HCT116 (cell line): Measurements from ENCODE around the gene AMOTL2. TPM values are rescaled to one million over a fixed set of nuclear protein-coding genes. Genes with fewer than 3 reads are reported as not detected.

ENCODE experiments used
- ATAC-seq: fragments of 200-7000 bp; cut with Tn5 transposase; 2 replicates; pipeline ENCODE4 v1.9.1; 2020; ENCODE audit warnings: mild to moderate bottlenecking, moderate library complexity
- BruUV-seq: library from RNA; stranded (reverse); fragments of 400-500 nt; replicated peaks from 2 replicates; lab custom pipeline; 2021; lab: Mats Ljungman, UMichigan
- CTCF ChIA-PET: fragments of 300-600 bp; sonication (Branson Sonifier 250); formaldehyde crosslinking; loops from one replicate; lab custom pipeline; 2021; ENCODE audit warnings: antibody characterized with exemption; lab: Charles Lee
- POLR2A ChIA-PET: fragments of 300-600, 350-600 bp; sonication (Branson Sonifier 250); formaldehyde crosslinking; loops from one replicate; lab custom pipeline; 2021; ENCODE audit warnings: antibody characterized with exemption; lab: Charles Lee
- RAD21 ChIA-PET, 2 experiments: fragments of 300-600 bp; sonication (Branson Sonifier 250); formaldehyde crosslinking; loops; one replicate each; lab custom pipeline; 2023; ENCODE audit warnings: low total read pairs in 2 of 2; ENCODE audit not compliant: uncharacterized antibody in 2 of 2, unreplicated experiment in 2 of 2, low non-redundant PET in 1 of 2; lab: Charles Lee
- DNase-seq: peaks from one replicate; pipeline ENCODE4 v3.0.0-alpha.2; 2010; ENCODE audit warnings: low read depth, low spot score
- H2AFZ ChIP-seq: fragments of 200-600 bp; shearing (Covaris generic), sonication (generic); 2 replicates; pipeline ENCODE4 v1.6.1; 2017; ENCODE audit warnings: low read depth, mixed run types, mixed read lengths, antibody characterized with exemption, low read length; ENCODE audit not compliant: poor library complexity, severe bottlenecking
- H3K27ac ChIP-seq: 2 replicates; pipeline ENCODE4 v1.5.1; 2012; ENCODE audit warnings: low read depth, low read length
- H3K27me3 ChIP-seq: fragments of 200-600 bp; sonication (generic); 2 replicates; pipeline ENCODE4 v1.6.1; 2016; ENCODE audit warnings: mixed run types, low read length, mixed read lengths; ENCODE audit not compliant: insufficient read depth
- H3K36me3 ChIP-seq, 2 experiments: fragments of 200-500 bp in 1 of 2; fragments of 200-600 bp in 1 of 2; sonication (Bioruptor generic) in 1 of 2; sonication (generic) in 1 of 2; 2 replicates each; pipeline versions ENCODE4 v1.5.1 to v1.6.1; 2014 to 2016; ENCODE audit warnings: low read length in 2 of 2, inconsistent platforms in 1 of 2, mixed read lengths in 1 of 2, mixed run types in 1 of 2; ENCODE audit not compliant: insufficient read depth in 2 of 2, control insufficient read depth in 1 of 2
- H3K4me1 ChIP-seq, 2 experiments: fragments of 200-600 bp in 1 of 2; sonication (generic) in 1 of 2; 2 replicates each; pipeline versions ENCODE4 v1.5.1 to v1.6.1; 2012 to 2017; ENCODE audit warnings: low read length in 2 of 2, inconsistent platforms in 1 of 2, mild to moderate bottlenecking in 1 of 2, mixed read lengths in 1 of 2, mixed run types in 1 of 2, moderate library complexity in 1 of 2; ENCODE audit not compliant: insufficient read depth in 2 of 2, control insufficient read depth in 1 of 2
- H3K4me2 ChIP-seq: fragments of 200-600 bp; sonication (generic); 2 replicates; pipeline ENCODE4 v1.6.1; 2017; ENCODE audit warnings: mixed run types, low read length, mixed read lengths
- H3K4me3 ChIP-seq, 2 experiments: fragments of 200-600 bp in 1 of 2; sonication (generic) in 1 of 2; replicated peaks in 1 of 2; 2 replicates each; pipeline ENCODE4 v1.5.1; 2011 to 2016; ENCODE audit warnings: low read length in 2 of 2, control low read depth in 1 of 2, low read depth in 1 of 2, mild to moderate bottlenecking in 1 of 2, mixed read lengths in 1 of 2, mixed run types in 1 of 2
- H3K79me2 ChIP-seq: fragments of 200-600 bp; sonication (generic); 2 replicates; pipeline ENCODE4 v1.6.1; 2017; ENCODE audit warnings: mild to moderate bottlenecking, mixed run types, low read length, moderate library complexity, mixed read lengths; ENCODE audit not compliant: insufficient read depth
- H3K9ac ChIP-seq: fragments of 200-600 bp; sonication (generic); 2 replicates; pipeline ENCODE4 v1.6.1; 2016; ENCODE audit warnings: low read length, mixed read lengths
- H3K9me2 ChIP-seq: fragments of 200-600 bp; sonication (generic), shearing (Covaris generic); 2 replicates; pipeline ENCODE4 v1.6.1; 2017; ENCODE audit warnings: mixed run types, mild to moderate bottlenecking, moderate library complexity; ENCODE audit not compliant: insufficient read depth
- H3K9me3 ChIP-seq, 2 experiments: fragments of 200-500 bp in 1 of 2; fragments of 200-600 bp in 1 of 2; sonication (Bioruptor generic) in 1 of 2; sonication (generic) in 1 of 2; 2 replicates each; pipeline ENCODE4 v1.6.1; 2014 to 2017; ENCODE audit warnings: low read length in 2 of 2, mixed read lengths in 2 of 2, inconsistent platforms in 1 of 2, low read depth in 1 of 2, mild to moderate bottlenecking in 1 of 2, mixed run types in 1 of 2, moderate library complexity in 1 of 2; ENCODE audit not compliant: control insufficient read depth in 1 of 2, insufficient read depth in 1 of 2
- H4K20me1 ChIP-seq: fragments of 200-600 bp; sonication (generic), shearing (Covaris generic); 2 replicates; pipeline ENCODE4 v1.6.1; 2017; ENCODE audit warnings: mixed run types, mild to moderate bottlenecking, moderate library complexity; ENCODE audit not compliant: insufficient read depth
- CEBPB ChIP-seq: IDR thresholded peaks from 2 replicates; pipeline ENCODE4 v1.6.1; 2012; ENCODE audit warnings: low read depth
- ELF1 ChIP-seq: IDR thresholded peaks from 2 replicates; pipeline ENCODE4 v1.6.1; 2012; ENCODE audit warnings: low read depth, borderline replicate concordance
- EZH2phosphoT487 ChIP-seq: fragments of 200-600 bp; IDR thresholded peaks from 2 replicates; pipeline ENCODE4 v1.6.1; 2018; ENCODE audit warnings: antibody characterized with exemption, borderline replicate concordance
- FOSL1 ChIP-seq: IDR thresholded peaks from 2 replicates; pipeline ENCODE4 v1.6.1; 2012; ENCODE audit warnings: low read depth
- JUND ChIP-seq: IDR thresholded peaks from 2 replicates; pipeline ENCODE4 v1.6.1; 2012
- POLR2A ChIP-seq: IDR thresholded peaks from 2 replicates; pipeline ENCODE4 v1.7.0; 2011; ENCODE audit warnings: borderline replicate concordance; ENCODE audit not compliant: insufficient read depth, insufficient read length; ENCODE audit errors: extremely low read depth
- SP1 ChIP-seq: IDR thresholded peaks from 2 replicates; pipeline ENCODE4 v1.6.1; 2012; ENCODE audit warnings: low read depth
- ZNF274 ChIP-seq: fragments of 200-500 bp; sonication (Bioruptor generic); IDR thresholded peaks from 2 replicates; pipeline ENCODE4 v1.6.1; 2014; ENCODE audit warnings: mild to moderate bottlenecking, low read depth, low read length, inconsistent platforms
- intact Hi-C: fragments of 100-400 bp; cut with micrococcal nuclease; formaldehyde crosslinking; loops from 2 replicates; pipeline ENCODE4 v1.10.0; 2022
- total RNA-seq: library from RNA; stranded (reverse); gene quantifications from one replicate; pipeline ENCODE4 v1.2.1, GENCODE V29; 2021; ENCODE audit not compliant: unreplicated experiment
- TF ChIP-seq, protein P1 (sequence below): IDR thresholded peaks from 2 replicates; pipeline ENCODE4 v1.6.1; 2011; ENCODE audit warnings: mild to moderate bottlenecking, low read length, moderate library complexity; ENCODE audit not compliant: insufficient replicate concordance; ENCODE audit errors: extremely low read depth

AMOTL2 gene
- total RNA-seq, 1 experiment from 2014 or later = 54.0 TPM

DNA sequence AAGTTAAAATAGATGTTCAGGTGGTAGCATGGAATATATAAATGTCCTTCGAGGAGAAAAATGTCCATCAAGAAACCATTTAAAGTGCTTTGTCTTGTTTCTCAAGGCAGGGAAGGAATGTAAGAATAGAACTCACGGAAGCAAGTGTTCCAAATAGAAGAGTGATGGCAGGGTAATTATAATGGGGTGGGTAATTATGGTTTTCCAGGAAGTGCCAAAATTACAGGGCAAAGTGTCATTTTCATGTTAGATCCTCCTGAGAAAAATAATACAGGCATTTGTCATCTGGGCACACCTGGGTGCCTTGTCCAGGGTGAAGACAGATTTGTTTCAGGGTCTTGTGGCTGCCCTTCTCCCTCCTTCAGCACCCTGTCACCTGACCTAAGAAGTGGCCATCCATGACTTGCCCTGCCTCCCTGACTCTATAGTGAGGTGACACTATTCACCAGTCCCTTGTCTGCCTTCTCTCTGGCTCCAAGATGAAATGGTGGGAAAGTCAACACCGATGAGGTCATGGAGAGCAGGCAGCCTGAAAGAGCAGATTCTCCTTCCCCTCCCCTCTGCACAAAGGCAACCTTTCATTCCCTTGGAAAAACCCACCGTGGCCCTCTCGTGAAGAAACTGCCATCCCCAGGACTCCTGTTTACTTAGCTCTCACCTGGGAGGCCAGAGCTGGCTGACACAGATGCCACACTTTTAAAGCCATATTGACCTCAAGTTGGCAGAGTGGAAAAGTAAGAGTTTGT lies 45.1 kb upstream of the AMOTL2 start:
- Histone ChIP-seq H3K9ac (no peak overlapping the region), H2AFZ (no peak overlapping the region), H3K4me3 (no peak overlapping the region)
- POLR2A ChIA-PET = no interaction called here
- TF ChIP-seq CEBPB (no peak), JUND (no peak), SP1 (no peak), EZH2phosphoT487 (no peak), ZNF274 (no peak), POLR2A (no peak), FOSL1 (no peak)
- TF ChIP-seq, all 23 proteins: peak for 0
- intact Hi-C loops = no loop called here
- ATAC-seq (no peak), DNase-seq (no peak)
- no peaks in the 10 kb centered on the region for H3K27me3 ChIP-seq
- H3K9me3 ChIP-seq = no peaks in the 10 kb centered on the region
- peaks cover 0 to 5% of the 10 kb centered on the region in 2 experiments; a peak in 2 of 4 replicates for H3K4me1 ChIP-seq
- RAD21 ChIA-PET = no interaction called here
- H3K36me3 ChIP-seq = no peaks in the 10 kb centered on the region
- no peaks in the 10 kb centered on the region for H3K9me2 ChIP-seq
- no peaks in the 10 kb centered on the region for H3K79me2 ChIP-seq
- no peak overlapping the region for H3K4me2 ChIP-seq
- no TSS peak for BruUV-seq
- no peaks in the 10 kb centered on the region for H4K20me1 ChIP-seq
- H3K27ac ChIP-seq = no peak overlapping the region
- CTCF ChIA-PET = no interaction called here

DNA sequence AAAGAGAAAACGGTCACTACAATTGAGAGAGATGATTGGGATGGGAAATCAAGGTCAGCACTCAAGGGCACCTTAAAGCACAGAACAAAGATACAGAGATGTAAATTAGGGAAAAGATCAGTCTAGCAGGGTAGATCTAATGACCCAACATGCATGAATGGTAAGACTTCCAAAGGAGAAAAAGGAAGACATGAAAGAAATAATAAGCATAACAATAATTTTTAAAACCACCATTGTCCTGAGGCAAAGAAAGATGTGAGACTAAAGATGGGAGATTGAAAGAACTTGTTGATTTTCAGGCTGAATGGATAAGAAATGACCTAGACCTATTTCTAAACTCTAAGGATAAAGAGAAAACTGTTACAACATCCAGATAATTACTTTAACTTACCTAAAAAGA lies 34.8 kb upstream of the AMOTL2 start:
- H3K4me2 ChIP-seq = no peak overlapping the region
- H3K9me2 ChIP-seq = peaks cover 3% of the 10 kb centered on the region; the same call in 1 of the 2 replicates
- no peak overlapping the region for H3K27ac ChIP-seq
- ChIA-PET CTCF (no interaction called here), POLR2A (no interaction called here), RAD21 (no interaction called here)
- H3K9ac ChIP-seq = no peak overlapping the region
- H3K4me1 ChIP-seq = no peaks in the 10 kb centered on the region
- DNase-seq = no peak
- H2AFZ ChIP-seq = no peak overlapping the region
- no peak for ATAC-seq
- intact Hi-C loops = no loop called here
- no peaks in the 10 kb centered on the region for H3K36me3 ChIP-seq
- BruUV-seq = no TSS peak
- H4K20me1 ChIP-seq = no peaks in the 10 kb centered on the region
- H3K9me3 ChIP-seq = no peaks in the 10 kb centered on the region
- no peak overlapping the region for H3K4me3 ChIP-seq
- TF ChIP-seq ELF1 = no peak
- TF ChIP-seq, protein P1, sequence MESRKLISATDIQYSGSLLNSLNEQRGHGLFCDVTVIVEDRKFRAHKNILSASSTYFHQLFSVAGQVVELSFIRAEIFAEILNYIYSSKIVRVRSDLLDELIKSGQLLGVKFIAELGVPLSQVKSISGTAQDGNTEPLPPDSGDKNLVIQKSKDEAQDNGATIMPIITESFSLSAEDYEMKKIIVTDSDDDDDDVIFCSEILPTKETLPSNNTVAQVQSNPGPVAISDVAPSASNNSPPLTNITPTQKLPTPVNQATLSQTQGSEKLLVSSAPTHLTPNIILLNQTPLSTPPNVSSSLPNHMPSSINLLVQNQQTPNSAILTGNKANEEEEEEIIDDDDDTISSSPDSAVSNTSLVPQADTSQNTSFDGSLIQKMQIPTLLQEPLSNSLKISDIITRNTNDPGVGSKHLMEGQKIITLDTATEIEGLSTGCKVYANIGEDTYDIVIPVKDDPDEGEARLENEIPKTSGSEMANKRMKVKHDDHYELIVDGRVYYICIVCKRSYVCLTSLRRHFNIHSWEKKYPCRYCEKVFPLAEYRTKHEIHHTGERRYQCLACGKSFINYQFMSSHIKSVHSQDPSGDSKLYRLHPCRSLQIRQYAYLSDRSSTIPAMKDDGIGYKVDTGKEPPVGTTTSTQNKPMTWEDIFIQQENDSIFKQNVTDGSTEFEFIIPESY = no peak
- TF ChIP-seq, all 23 proteins: peak for 0
- no peaks in the 10 kb centered on the region for H3K79me2 ChIP-seq
- 0 out of 2 replicates have a peak, but pooled peaks cover 3% of the 10 kb centered on the region for H3K27me3 ChIP-seq
